Transverse colon (tissue), 4 donors: Measurements from ENCODE around the gene OR4B1. TPM values are rescaled to one million over a fixed set of nuclear protein-coding genes. Genes with fewer than 3 reads are reported as not detected.

Experiments used
- DNase-seq: peaks from one replicate; pipeline ENCODE4 v3.0.0-alpha.2; 2019
- H3K27ac ChIP-seq, 4 donors: fragments of 200-600 bp; sonication (generic); 2 replicates each; pipeline ENCODE4 v1.5.1; 2016 to 2018; ENCODE audit warnings: inconsistent platforms in 4 of 4
- H3K27me3 ChIP-seq: fragments of 200-600 bp; sonication (generic); 2 replicates; pipeline ENCODE4 v1.5.1; 2017; ENCODE audit warnings: inconsistent platforms
- H3K36me3 ChIP-seq, 4 donors: fragments of 200-600 bp; sonication (generic); 2 replicates each; pipeline ENCODE4 v1.5.1; 2017 to 2019; ENCODE audit warnings: inconsistent platforms in 4 of 4
- H3K4me1 ChIP-seq, 4 donors: fragments of 200-600 bp; sonication (generic); 2 replicates each; pipeline ENCODE4 v1.5.1; 2017 to 2020; ENCODE audit warnings: inconsistent platforms in 4 of 4
- H3K4me3 ChIP-seq, 4 donors: fragments of 200-600 bp; sonication (generic); 1 replicate in 1 of 4; 2 replicates in 3 of 4; pipeline versions ENCODE4 v1.5.1 to v1.6.1; 2017 to 2019; ENCODE audit warnings: inconsistent platforms in 4 of 4
- H3K9me3 ChIP-seq, 2 donors: fragments of 200-600 bp; sonication (generic); 2 replicates each; pipeline ENCODE4 v1.5.1; 2017 to 2019; ENCODE audit warnings: inconsistent platforms in 2 of 2
- EP300 ChIP-seq: sonication (generic); formaldehyde crosslinking; IDR thresholded peaks from one replicate; pipeline ENCODE4 v1.6.1; 2017; ENCODE audit warnings: antibody characterized with exemption, low read depth
- POLR2A ChIP-seq: fragments of 450-650 bp; IDR thresholded peaks from one replicate; pipeline ENCODE4 v1.6.1; 2016; ENCODE audit warnings: antibody characterized with exemption, mild to moderate bottlenecking, moderate library complexity
- POLR2AphosphoS5 ChIP-seq, 3 donors: sonication (generic); formaldehyde crosslinking; IDR thresholded peaks; one replicate each; pipeline ENCODE4 v1.6.1; 2016; ENCODE audit warnings: antibody characterized with exemption in 3 of 3
- WGBS, 2 donors: methylation state at CpG; one replicate each; pipeline ENCODE4 v1.1.5; 2018; ENCODE audit warnings: low coverage in 1 of 2; 5-methylcytosine and 5-hydroxymethylcytosine counted together
- in situ Hi-C, 4 donors: fragments of 200-750 bp; cut with MboI; loops; one replicate each; pipeline versions ENCODE4 v1.15.0 to v1.15.1; 2017; ENCODE audit warnings: low sequenced_read_pairs in 3 of 4, low pct_ligation_motif_present in 1 of 4, low pct_unique_long_range_greater_than_20kb in 1 of 4
- intact Hi-C: fragments of 100-400 bp; cut with DNase I; formaldehyde crosslinking; loops from one replicate; pipeline ENCODE4 v1.15.1; 2023; ENCODE audit warnings: low total_unique reads
- total RNA-seq, 4 donors: library from RNA; depleted of rRNA; stranded (reverse); fragments of >200 nt; gene quantifications; one replicate each; pipeline ENCODE4 v1.1.0, GENCODE V29; 2016
- TF ChIP-seq, protein P1 (sequence below), 5 experiments: fragments of 200-600 bp in 3 of 5; fragments of 450-650 bp in 2 of 5; sonication (generic) in 3 of 5; IDR thresholded peaks; 1 replicate in 2 of 5; 2 replicates in 3 of 5; pipeline ENCODE4 v1.5.1; 2016 to 2017; ENCODE audit warnings: antibody characterized with exemption in 5 of 5, inconsistent platforms in 3 of 5, mild to moderate bottlenecking in 2 of 5, moderate library complexity in 1 of 5

Gene OR4B1
- total RNA-seq, 4 donors from 2014 or later = not detected

GRCh38 chr11:48169717-48170116, 46.9 kb upstream of the OR4B1 start:
- H3K9me3 ChIP-seq = no peaks in the 10 kb centered on the region
- intact Hi-C loops (no loop called here), in situ Hi-C loops (no loop called here)
- no peaks in the 10 kb centered on the region for H3K27me3 ChIP-seq
- TF ChIP-seq EP300 (no peak), POLR2AphosphoS5 (IDR thresholded peaks at IDR 0.05) (no peak), POLR2A (no peak)
- TF ChIP-seq, protein P1, sequence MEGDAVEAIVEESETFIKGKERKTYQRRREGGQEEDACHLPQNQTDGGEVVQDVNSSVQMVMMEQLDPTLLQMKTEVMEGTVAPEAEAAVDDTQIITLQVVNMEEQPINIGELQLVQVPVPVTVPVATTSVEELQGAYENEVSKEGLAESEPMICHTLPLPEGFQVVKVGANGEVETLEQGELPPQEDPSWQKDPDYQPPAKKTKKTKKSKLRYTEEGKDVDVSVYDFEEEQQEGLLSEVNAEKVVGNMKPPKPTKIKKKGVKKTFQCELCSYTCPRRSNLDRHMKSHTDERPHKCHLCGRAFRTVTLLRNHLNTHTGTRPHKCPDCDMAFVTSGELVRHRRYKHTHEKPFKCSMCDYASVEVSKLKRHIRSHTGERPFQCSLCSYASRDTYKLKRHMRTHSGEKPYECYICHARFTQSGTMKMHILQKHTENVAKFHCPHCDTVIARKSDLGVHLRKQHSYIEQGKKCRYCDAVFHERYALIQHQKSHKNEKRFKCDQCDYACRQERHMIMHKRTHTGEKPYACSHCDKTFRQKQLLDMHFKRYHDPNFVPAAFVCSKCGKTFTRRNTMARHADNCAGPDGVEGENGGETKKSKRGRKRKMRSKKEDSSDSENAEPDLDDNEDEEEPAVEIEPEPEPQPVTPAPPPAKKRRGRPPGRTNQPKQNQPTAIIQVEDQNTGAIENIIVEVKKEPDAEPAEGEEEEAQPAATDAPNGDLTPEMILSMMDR (IDR thresholded peaks at IDR 0.05) = no peak
- WGBS, 2 donors = 59 to 63% methylated on average over 6 to 7 of the region's 7 CpGs
- no peak for DNase-seq
- no peak overlapping the region for H3K4me3 ChIP-seq
- H3K36me3 ChIP-seq = peaks cover 0 to 7% (median 0%) of the 10 kb centered on the region in 4 donors
- H3K4me1 ChIP-seq = peaks cover 0 to 20% (median 4%) of the 10 kb centered on the region in 4 donors
- peak overlapping the region in 3 of 4 donors; percentile 8 to 15 (median 14) for H3K27ac ChIP-seq

DNA sequence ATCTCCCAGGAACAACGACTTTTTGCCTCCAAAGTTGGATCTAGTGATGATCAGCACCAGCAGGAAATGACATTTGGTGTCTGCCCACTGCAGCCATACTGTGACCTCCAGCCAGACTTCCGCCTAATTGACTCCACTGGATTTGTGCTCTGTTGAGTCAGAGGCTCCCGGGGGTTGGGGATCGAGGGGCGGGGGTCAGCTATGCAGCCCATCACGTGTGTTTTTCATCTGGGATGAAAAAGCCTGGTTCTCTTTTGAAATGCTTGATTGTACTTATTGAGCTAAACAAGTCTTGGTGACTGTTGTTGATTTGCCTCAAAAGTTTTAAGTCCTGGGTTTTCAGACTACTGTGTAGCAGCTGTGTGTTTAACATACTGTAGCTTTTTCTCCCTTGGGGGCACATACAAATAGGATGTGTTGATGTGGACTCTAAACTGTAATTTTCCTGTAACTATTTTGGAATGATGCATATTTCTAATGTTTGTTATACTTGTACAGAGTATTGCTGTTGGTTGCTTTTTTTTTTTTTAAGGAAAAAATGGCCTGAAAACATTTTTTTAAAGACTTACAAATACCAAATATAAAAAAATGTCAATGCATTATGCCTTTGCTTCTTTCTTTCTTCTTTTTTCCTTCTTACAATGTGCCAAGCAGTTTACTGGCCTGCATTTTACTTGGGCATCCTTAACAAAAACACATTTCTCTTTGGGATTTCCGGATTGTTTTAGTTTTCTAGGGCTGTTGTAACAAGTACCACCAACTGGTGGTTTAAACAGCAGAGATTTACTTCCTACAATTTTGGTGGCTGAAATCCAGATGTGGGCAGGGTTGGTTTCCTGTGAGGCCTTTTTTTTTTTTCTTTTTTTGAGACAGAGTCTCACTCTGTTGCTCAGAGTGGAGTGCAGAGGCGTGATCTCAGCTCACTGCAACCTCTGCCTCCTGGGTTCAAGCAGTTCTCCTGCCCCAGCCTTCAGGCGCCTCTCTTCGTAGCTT, 46.1 kb upstream of the OR4B1 start:
- TF ChIP-seq, protein P1 (IDR thresholded peaks at IDR 0.05) = no peak
- no peak for TF ChIP-seq POLR2AphosphoS5 (IDR thresholded peaks at IDR 0.05)
- no peak for TF ChIP-seq POLR2A
- TF ChIP-seq EP300 = no peak
- Histone ChIP-seq H3K4me3 (no peak overlapping the region), H3K36me3 (no peaks in the 10 kb centered on the region), H3K4me1 (peaks cover 0 to 20% (median 4%) of the 10 kb centered on the region in 4 donors), H3K27ac (peak overlapping the region in 2 of 4 donors; percentile 14 to 15), H3K27me3 (no peaks in the 10 kb centered on the region), H3K9me3 (no peaks in the 10 kb centered on the region)
- WGBS, 2 donors = 68 to 74% methylated on average over 3 to 10 of the region's 10 CpGs
- intact Hi-C loops = no loop called here
- in situ Hi-C loops = no loop called here
- DNase-seq = no peak

GRCh38 chr11:48172818-48173609, 43.6 kb upstream of the OR4B1 start:
- peaks cover 0 to 20% (median 4%) of the 10 kb centered on the region in 4 donors for H3K4me1 ChIP-seq
- 39 to 46% methylated on average over 6 to 14 of the region's 14 CpGs for WGBS, 2 donors
- peak; percentile 61 for DNase-seq
- H3K27ac ChIP-seq = no peak overlapping the region
- TF ChIP-seq, protein P1 (IDR thresholded peaks at IDR 0.05) = peak; percentile 71 to 88 (median 79)
- TF ChIP-seq EP300 (no peak), POLR2A (no peak)
- no peak overlapping the region for H3K4me3 ChIP-seq
- no peaks in the 10 kb centered on the region for H3K9me3 ChIP-seq
- H3K36me3 ChIP-seq = no peaks in the 10 kb centered on the region
- in situ Hi-C loops (no loop called here), intact Hi-C loops (no loop called here)
- no peaks in the 10 kb centered on the region for H3K27me3 ChIP-seq

GRCh38 chr11:48177661-48178060, 38.9 kb upstream of the OR4B1 start:
- Histone ChIP-seq H3K27ac (no peak overlapping the region), H3K4me3 (no peak overlapping the region), H3K27me3 (no peaks in the 10 kb centered on the region), H3K9me3 (no peaks in the 10 kb centered on the region), H3K36me3 (no peaks in the 10 kb centered on the region), H3K4me1 (peaks cover 0 to 3% (median 0%) of the 10 kb centered on the region in 4 donors)
- intact Hi-C loops (no loop called here), in situ Hi-C loops (no loop called here)
- DNase-seq = no peak
- 85% methylated on average over 3 to 4 of the region's 4 CpGs for WGBS, 2 donors
- TF ChIP-seq EP300 (no peak), POLR2A (no peak)
